HG02885 (cell line): ENCODE data around the gene PAK1.
A peak's percentile ranks its signal among the peaks of the same experiment; 100 is the strongest.
"Not testable (repeated sequence)": the region's sequence is repeated elsewhere in the genome, so short reads cannot be mapped to it uniquely, and the experiment has no call there.

Experiments
- ATAC-seq: cut with Tn5 transposase; IDR thresholded peaks from one replicate; pipeline ENCODE4 v1.9.1; 2021; ENCODE audit warnings: mild to moderate bottlenecking; ENCODE audit not compliant: unreplicated experiment, poor library complexity

PAK1 gene

DNA sequence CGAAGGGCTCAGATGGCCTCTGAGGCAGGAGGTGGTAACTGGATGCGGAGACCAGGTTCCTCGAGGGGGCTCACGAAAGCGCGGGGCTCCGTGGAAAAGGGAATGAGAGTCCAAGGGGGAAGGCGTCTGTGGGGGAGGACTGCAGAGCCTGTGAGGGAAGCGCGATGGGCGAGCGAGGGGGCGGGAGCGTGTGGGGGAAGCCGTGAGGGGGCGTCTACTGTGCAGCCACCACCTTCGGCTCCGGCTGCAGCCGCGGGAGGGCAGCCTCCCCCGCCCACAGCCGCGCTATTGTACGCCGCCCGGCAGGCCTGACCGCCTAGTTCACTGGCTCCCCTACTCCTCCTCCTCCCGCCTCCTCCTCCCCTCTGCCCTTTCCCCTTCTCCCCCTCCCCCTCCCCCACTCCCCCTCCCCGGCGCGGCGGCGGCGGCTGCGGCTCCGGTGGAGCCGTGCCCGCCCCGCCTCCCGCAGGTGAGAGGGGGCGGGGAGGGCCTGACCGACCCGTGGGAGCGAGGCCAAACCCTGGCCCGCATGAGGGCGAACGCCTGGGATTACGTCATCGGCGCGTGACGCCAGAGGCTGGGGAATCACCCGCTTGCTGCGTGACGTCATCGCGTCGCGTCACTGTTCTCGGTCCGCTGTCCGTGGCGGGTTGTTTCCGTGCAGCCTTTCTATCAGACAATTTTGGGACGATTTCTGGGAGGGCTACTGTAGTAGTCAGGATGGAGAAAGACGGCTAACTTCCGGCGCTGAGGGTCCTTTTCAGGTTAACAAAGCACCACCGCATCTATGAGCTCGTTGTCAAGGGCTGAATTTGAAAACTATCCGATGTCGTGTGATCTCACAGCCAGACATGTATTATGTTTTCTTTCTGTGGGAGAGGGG is at the start of gene PAK1:
Gene PAK1, minus strand, starts transcription at position 294 of the 883 bp plus-strand sequence. CDS start 81,574 bp downstream, outside the sequence.
- peak; percentile 66 for ATAC-seq

DNA sequence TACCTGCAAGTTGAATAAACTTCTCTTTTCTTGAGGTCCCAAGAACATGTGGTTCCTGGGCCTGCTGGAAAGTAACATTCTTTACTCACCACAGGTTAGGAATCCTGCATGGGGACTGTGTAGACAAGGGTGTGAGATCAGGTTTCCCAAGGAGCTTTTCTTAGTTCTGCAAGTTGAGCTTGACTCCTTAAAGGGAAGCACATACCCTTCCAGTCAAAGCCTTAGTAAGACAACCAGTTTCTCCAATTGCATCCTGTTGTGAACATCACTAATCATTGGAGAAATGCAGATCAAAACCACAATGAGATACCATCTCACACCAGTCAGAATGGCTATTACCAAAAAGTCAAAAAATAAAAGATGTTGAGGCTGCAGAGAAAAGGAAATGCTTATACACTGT is 48.3 kb upstream of the PAK1 start:
- ATAC-seq = no peak

DNA sequence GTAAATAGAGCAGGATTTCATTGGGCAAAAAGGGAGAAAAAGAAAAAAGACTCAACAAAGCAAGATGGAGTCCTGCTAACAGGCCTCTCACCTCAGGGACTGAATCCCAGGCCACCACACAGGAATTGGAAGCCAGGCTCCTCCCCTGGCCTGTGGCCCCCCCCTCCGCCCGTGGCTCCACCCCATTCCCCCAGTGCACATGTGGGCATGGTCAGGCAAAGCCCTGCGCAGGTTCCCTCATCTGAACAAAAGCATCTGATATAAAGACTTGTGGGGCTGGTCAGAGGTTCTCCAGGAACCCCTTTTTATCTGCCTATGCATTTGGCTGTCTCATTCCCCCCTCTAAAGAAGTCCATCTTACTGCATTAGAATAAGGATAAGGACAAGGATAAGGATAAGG is 46.0 kb upstream of the PAK1 start:
- no peak for ATAC-seq

DNA sequence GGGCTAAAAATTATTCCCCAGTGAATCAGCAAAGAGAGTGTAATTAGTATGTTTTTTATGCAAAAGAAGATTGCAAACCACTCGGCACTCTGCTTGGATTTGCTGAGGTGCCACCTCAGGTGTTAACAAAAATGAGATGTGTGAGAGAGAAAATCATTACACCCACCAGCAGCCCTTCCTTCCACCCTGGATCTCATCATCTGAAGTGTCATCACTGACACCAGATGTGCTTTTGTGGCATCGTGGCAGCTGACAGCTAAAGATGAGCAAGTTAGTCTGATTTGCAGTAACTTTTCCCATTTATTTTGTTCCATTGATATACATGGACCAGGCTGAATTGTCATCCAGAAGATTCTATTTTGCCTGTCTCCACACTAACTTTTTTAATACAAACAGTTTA is 44.6 kb upstream of the PAK1 start:
- ATAC-seq = no peak

DNA sequence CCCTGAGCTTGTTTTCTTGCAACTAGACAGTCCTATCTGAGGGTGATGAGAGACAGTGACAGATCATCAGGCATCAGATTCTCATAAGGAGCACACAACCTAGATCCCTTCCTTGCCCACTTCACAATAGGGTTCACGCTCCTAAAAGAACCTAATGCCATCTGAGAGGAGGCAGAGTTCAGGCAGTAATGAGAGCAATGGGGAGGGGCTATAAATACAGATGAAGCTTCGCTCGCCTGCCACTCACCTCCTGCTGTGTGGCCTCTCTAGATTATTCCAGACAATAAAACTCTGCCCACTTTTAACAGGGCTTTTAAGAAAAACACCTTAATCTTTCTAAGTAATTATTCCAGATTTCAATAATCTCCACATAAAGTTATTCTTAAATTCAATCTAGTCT is 43.9 kb upstream of the PAK1 start:
- no peak for ATAC-seq

DNA sequence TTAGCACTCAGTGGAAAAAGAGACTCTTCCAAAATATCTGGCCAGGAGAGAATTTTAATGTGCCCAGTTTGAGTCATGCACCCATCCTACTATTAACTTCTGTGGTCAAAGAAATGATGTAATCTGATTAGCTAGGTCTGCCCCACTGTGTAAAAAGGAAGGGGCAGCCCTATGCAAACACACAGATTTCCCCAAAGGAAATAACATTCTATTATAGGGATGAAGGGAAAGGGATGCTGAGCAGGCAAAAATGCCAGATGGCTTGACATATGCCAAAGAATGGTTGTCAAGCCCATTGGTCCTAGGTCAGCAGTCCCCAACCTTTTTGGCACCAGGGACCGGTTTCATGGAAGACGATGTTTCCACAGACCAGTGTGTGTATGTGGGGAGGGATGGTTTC is 43.3 kb upstream of the PAK1 start:
- ATAC-seq = no peak

DNA sequence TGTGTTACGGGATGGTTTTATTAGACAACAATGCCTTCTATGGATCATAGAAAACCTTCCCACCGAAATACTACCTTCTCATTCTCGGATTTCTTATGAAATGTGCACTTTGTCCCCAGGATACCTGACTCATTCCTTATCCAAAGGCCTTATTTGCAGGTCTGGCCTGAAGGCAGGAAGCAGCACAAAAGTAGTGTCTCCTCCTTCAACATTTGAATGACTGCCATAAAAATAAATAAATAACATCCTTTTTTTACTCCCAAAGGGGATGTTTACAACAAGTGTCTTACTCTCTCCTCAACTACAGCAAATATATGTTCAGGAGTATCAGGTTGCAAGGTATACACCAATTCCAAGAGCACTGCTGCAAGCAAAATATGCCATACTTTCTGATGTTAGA is 41.6 kb upstream of the PAK1 start:
- no peak for ATAC-seq

DNA sequence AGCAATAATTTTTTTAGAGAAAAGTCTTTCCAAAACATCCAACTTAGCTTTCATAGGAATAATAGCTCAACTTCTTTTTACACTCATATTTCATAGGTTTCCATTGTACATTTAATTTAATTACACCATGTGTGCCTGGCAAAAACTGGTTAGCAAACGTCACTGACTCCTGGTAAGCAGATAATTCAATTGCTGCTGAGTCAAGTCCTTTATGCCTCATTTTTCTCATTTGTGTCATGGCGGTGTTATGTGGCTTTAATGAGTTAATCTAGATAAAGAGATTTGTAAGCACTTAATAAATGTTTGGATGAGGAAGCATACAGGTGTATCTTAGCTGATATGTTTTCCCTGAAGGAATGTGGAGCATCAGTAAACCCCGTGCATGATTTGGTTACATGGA is 41.2 kb upstream of the PAK1 start:
- ATAC-seq = no peak

DNA sequence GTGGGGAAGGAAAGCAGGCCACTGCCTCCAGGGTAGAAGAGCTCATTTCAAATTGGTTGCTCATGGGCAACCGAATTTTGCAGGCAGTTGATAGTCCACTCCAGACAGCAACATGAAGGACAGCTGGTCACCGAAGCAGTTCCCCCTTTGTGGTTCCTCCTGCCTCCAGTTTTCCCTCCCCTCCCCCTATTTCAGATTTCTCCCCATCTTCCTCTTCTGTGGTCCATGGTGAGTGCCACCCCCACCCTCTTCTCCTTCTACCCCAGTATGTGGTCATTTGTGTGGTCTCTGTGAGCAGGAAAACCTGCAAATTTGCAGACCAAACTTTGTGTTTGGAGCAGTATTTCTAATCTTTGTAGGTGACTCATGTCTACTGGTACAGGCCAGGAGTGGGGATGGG is 38.2 kb upstream of the PAK1 start:
- no peak for ATAC-seq

DNA sequence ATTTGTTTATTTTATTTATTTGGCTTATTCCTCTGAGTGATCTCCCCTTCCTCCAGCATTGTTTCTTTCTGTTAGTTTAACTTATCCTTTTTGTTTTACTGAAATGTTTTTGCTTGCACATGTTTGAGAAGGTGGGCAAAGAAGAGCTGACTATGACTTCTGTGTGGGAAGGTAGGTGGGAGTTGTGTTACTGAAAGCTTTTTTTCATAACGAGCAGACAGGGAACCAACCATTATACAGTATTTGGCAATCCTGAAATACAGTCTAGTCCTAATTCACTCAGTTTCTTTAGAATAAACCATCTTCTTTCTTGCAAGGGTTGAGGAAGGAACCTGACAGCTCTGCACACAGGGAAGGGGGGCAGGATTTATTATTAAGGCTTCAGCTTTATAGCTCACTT is 37.0 kb upstream of the PAK1 start:
- ATAC-seq = no peak

DNA sequence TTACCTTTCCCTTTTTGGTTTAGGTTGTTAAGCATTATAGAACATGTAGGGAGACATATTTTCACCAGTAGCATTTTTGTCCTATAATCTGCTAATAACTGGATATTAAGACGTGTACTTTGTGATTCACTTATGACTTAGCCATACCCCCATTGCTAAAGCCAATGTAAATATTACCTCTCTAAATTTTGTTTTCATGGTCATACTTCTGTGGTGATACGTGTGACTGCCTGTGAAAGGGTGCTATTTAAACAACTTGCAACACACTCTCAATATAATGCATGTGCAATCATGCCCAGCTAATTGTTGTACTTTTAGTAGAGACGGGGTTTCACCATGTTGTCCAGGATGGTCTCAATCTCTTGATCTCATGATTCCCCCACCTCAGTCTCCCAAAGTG is 36.2 kb upstream of the PAK1 start:
- ATAC-seq = no peak

DNA sequence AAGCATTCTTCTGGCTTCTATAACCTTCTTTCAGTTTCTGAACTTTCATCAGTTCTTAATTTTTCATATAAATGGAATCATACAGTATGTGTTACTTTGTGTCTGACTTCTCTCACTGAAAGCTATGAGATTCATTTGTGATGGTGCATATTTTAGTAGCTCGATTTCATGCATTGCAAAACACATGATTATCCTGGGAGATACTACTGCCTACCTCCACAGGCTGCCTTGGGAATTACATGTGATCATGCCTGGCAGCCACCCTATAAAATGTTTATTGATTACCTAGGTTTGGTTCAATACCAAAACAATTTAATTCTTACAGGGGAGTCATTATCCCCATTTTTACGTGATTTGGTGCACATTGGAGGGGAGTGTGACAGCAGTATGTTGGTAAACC is 34.1 kb upstream of the PAK1 start:
- ATAC-seq = no peak

DNA sequence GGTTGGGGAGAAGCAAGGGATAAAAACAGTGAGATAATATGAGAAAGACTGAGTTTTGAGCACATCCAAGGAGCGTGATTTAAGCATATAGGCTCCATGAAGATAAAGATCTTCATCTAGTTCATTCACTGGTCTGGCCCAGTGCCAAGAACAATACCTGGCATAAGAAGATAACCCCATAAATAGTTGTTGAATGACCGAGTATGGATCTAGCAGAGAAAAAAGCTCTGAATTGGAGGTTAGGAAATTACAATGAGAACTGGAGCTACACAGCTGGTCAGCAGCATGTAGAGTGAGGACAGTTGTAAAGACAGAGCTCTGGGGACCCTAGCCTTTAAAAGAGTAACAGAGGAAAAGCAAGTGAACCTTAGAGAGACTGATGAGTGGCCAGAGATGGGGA is 33.0 kb upstream of the PAK1 start:
- no peak for ATAC-seq

DNA sequence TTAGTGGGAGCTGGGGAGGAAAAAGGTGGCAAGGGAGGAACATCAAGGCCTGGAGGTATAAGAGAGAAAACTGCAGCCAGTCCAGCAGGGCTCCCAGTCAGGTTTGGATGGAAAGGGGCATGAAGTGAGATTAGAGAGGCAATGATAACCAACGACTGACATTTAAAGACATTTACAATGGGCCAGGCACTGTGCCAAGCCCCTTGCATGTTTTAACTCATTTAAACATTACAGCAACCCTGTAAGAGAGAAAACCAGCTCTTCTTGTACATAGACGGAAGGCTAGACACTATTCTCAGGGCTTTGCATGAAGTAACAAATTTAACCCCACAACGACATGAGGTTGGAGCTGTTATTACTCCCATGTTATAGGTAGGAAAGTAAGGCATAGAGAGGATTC is 32.1 kb upstream of the PAK1 start:
- ATAC-seq = no peak

DNA sequence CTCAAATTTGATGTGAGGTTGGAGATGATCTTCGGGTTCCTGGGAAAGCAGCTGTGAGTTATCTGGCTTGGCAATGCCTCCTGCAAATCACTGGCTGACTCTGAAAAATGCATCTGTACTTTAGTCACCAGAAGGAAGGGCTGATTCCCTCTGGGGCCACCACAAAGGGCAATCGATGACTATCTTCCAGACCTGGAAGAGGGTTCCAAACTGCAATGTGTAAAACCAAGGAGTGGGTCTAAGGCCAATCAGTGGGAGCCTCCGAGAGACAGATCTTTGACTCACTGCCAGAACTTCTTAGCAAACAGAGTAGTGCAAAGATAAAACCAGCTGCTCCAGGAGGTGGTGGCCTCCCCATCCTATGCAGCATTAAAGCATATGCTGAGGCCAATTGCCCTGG is 29.1 kb upstream of the PAK1 start:
- ATAC-seq = no peak

DNA sequence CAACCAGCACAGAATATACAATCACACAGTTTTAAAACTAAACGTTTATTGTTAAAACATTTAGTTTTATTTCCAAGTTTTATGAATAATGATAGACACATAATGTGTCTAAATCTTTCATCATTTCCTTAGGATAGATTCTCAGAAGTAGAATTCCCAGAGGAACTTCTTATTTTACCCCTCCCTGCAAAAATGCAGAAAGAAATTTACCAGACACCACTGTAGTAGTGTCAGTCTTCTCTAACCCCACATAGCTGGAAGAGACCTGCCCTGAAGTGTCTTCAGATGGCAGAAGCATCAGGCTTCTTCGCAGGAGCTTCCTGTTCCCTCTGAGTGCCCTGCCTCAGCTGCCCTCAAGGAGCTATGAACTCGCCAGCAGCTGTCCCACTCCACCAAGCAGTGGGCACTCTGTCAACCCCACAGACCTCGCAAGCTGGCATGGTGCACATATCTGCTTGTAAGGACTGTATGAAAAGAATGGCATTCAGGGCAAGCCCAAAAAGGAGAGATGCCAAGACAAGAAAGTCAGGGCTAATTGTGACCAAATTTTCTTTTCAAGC is 28.5 kb upstream of the PAK1 start:
- ATAC-seq = no peak

DNA sequence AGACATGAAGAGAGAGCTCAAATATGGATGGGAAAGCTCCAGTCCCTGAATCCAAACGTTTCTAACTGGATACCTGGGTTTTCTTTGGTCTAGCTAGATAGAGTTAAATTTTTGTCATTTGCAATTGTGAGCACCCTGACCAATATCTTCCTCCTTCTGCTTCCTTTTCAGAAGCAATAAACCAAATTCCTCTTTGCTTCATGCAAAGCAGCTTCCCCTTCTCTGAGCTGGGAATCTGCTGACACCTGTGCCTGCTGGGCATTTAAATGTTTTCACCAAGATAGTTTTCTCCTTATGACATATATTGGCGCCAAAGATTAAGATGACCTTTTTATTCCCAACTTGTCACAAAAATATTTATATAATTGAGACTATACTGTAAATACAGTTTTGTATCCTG is 27.9 kb upstream of the PAK1 start:
- ATAC-seq = no peak

DNA sequence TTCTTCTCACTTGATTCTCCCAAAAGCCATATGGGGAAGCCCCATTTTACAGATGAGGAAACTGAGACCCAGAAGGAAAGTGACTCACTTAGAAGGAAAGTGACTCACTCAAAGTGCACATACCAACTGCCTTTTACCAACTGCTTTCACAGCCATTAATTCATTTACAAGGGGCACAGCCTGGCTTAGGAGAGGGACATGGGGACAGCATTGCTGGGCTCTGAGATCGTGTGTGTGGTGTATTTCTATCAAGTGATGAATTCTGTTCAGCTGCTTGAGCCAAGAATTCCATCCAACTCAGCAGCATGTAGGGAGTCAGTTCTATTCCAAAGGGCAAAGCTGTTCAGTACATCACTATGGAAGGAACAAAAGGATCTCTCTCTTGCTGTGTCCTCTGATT is 23.5 kb upstream of the PAK1 start:
- no peak for ATAC-seq

DNA sequence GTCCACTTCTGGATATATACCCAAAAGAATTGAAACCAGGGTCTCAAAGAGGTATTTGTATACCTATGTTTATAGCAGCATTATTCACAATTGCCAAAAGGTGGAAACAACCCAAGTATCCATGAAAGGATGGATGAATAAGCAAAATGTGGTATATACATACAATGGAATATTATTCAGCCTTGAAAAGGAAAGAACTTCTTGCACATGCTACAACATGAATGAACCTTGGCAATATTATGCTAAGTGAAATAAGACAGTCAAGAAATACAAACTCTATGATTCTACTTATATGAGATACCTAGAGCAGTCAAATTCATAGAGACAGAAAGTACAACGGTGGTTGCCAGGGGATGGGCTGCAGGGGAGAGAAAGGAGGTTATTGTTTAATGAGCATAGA is 21.6 kb upstream of the PAK1 start:
- ATAC-seq = no peak

DNA sequence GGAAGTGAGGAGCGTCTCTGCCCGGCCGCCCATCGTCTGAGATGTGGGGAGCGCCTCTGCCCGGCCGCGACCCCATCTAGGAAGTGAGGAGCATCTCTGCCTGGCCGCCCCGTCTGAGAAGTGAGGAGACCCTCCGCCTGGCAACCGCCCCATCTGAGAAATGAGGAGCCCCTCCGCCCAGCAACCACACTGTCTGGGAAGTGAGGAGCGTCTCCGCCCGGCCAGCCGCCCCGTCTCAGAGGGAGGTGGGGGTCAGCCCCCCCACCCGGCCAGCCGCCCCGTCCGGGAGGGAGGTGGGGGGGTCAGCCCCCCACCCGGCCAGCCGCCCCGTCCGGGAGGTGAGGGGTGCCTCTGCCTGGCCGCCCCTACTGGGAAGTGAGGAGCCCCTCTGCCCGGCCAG is 16.1 kb upstream of the PAK1 start:
- not testable (repeated sequence) for ATAC-seq

DNA sequence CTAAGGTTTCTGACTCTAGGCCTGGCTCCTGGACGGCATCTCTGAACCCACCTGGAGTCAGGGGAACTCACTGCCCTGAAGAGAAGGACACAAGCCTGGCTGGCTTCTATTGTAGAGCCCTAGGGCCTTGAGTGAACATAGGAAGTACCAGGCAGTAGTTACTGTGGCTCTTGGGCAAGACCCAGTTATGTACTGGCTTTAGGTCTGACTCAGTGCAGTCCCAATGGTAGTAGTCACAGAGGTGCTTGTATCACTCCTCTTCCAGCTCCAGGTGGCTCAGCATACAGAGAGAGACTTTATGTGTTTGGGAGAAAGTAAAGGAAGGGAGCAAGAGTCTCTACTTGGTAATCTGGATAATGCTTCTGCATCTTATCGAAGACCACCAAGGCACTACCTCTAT is 13.9 kb upstream of the PAK1 start:
- ATAC-seq = no peak

DNA sequence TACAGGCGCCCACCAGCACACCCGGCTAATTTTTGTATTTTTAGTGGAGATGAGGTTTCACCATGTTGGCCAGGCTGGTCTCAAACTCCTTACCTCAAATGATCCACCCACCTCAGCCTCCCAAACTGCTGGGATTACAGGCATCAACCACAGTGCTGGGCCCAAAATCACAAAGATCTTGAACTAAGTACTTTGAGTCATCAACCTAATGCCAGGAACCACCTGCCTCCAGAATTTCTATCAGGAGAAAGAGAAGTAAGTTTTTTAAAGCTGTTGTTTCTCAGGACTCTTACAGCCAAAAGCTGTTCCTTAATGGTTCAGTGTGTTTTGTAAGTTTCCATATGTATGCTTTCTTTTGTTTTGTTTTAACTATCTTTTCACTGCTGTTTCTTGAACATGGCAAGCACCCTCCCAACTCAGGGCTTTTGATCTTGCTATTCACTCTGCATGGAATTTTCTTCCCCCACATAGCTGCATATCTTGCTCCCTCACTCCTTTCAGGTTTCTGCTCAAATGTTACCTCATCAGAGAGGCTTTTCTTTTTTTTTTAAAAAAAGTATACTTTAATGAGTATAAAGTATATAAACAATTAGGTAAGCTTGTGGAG is 6.0 kb upstream of the PAK1 start:
- no peak for ATAC-seq
